Effector CD8-positive, alpha-beta T cell (primary cell): Measurements from ENCODE around the gene TMEM218.

ENCODE experiments used
- DNase-seq: peaks from one replicate; lab custom pipeline; 2025; lab: John Stamatoyannopoulos, UW

Gene TMEM218

GRCh38 chr11:125055107-125055715 lies 56.2 kb downstream of the TMEM218 start:
- no peak for DNase-seq

GRCh38 chr11:125053167-125053566 lies 58.3 kb downstream of the TMEM218 start:
- no peak for DNase-seq

- DNase-seq = no peak
Observed at GRCh38 chr11:125052047-125052446, 59.4 kb downstream of the TMEM218 start.

GRCh38 chr11:125049164-125049792 lies 62.1 kb downstream of the TMEM218 start:
- DNase-seq = no peak
